OCI-LY1 (cell line): ENCODE data around the gene ROBO1.

Source experiments
- H2AFZ ChIP-seq: fragments of 200-600 bp; sonication (generic), shearing (Covaris generic); 2 replicates; pipeline ENCODE4 v1.6.0; 2014; ENCODE audit warnings: antibody characterized with exemption, mild to moderate bottlenecking, low read length
- H3F3A ChIP-seq: fragments of 200-600 bp; sonication (generic), shearing (Covaris generic); 2 replicates; pipeline ENCODE4 v1.6.0; 2014; ENCODE audit warnings: mild to moderate bottlenecking, antibody characterized with exemption, low read length, moderate library complexity; ENCODE audit not compliant: insufficient read depth
- H3K27ac ChIP-seq: fragments of 200-600 bp; sonication (generic); 2 replicates; pipeline ENCODE4 v1.5.1; 2014; ENCODE audit warnings: low read length, mixed run types, mild to moderate bottlenecking, low read depth; ENCODE audit not compliant: poor library complexity, severe bottlenecking
- H3K27me3 ChIP-seq: fragments of 200-600 bp; sonication (generic); 2 replicates; pipeline ENCODE4 v1.6.0; 2014; ENCODE audit warnings: antibody characterized with exemption, mild to moderate bottlenecking, low read length, moderate library complexity; ENCODE audit not compliant: insufficient read depth
- H3K36me3 ChIP-seq: fragments of 200-600 bp; sonication (generic); 2 replicates; pipeline ENCODE4 v1.6.1; 2014; ENCODE audit warnings: mild to moderate bottlenecking, antibody characterized with exemption, low read length, moderate library complexity, mixed read lengths; ENCODE audit not compliant: insufficient read depth
- H3K4me1 ChIP-seq: fragments of 200-600 bp; sonication (generic); 2 replicates; pipeline ENCODE4 v1.5.1; 2014; ENCODE audit warnings: mild to moderate bottlenecking, low read length, moderate library complexity; ENCODE audit not compliant: insufficient read depth, severe bottlenecking
- H3K4me2 ChIP-seq: fragments of 200-600 bp; sonication (generic), shearing (Covaris generic); 2 replicates; pipeline ENCODE4 v1.6.1; 2014; ENCODE audit warnings: low read length
- H3K4me3 ChIP-seq: fragments of 200-600 bp; sonication (generic); 2 replicates; pipeline ENCODE4 v1.5.1; 2014; ENCODE audit warnings: low read length, low read depth, mild to moderate bottlenecking, mixed read lengths; ENCODE audit not compliant: poor library complexity, severe bottlenecking
- H3K79me2 ChIP-seq: fragments of 200-600 bp; shearing (Covaris generic); 2 replicates; pipeline ENCODE4 v1.6.1; 2016; ENCODE audit warnings: mixed run types, low read length, mixed read lengths; ENCODE audit not compliant: insufficient read depth
- H3K9ac ChIP-seq: fragments of 200-600 bp; sonication (generic), shearing (Covaris generic); 2 replicates; pipeline ENCODE4 v1.6.1; 2014; ENCODE audit warnings: mild to moderate bottlenecking, low read length, mixed read lengths
- H3K9me2 ChIP-seq: fragments of 200-600 bp; sonication (generic), shearing (Covaris generic); 2 replicates; pipeline ENCODE4 v1.6.1; 2014; ENCODE audit warnings: low read depth, mild to moderate bottlenecking, low read length, mixed read lengths
- H3K9me3 ChIP-seq: fragments of 200-600 bp; shearing (Covaris generic); 2 replicates; pipeline ENCODE4 v1.6.1; 2014; ENCODE audit warnings: low read length, mixed read lengths
- H4K20me1 ChIP-seq: fragments of 200-600 bp; sonication (generic), shearing (Covaris generic); 2 replicates; pipeline ENCODE4 v1.6.0; 2016; ENCODE audit warnings: mild to moderate bottlenecking, low read length; ENCODE audit not compliant: insufficient read depth
- CTCF ChIP-seq: fragments of 200-600 bp; sonication (generic), shearing (Covaris generic); IDR thresholded peaks from 2 replicates; pipeline ENCODE4 v1.5.1; 2017; ENCODE audit warnings: mild to moderate bottlenecking, antibody characterized with exemption, low read length, moderate library complexity, mixed read lengths
- EZH2 ChIP-seq: fragments of 200-600 bp; sonication (generic), shearing (Covaris generic); IDR thresholded peaks from 2 replicates; pipeline ENCODE4 v1.8.0; 2017; ENCODE audit warnings: borderline replicate concordance, mixed run types, mild to moderate bottlenecking, antibody characterized with exemption, low read length, moderate library complexity, mixed read lengths

ROBO1 gene

DNA sequence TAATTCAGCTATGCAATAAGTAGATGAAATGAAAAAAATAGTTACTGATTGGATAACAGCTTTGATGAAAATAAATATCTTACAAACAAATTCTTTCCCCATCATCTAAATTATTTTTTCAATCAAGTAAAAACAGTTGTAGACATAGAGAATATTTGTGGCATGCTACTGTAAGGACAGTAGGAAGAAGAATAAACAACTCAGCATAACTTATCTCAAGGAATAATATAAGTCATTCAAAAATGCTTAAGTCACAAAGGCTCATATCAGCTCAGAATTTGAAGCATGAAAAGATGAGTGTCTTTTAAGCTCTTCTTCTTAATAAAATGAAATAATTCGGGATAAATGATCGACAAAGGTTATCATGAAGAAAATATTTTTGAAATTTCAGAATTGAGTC lies 1029.0 kb downstream of the ROBO1 start:
- H3K9me3 ChIP-seq = no peaks in the 10 kb centered on the region
- no peaks in the 10 kb centered on the region for H3K36me3 ChIP-seq
- no peak for TF ChIP-seq CTCF
- no peak for TF ChIP-seq EZH2
- H3K27me3 ChIP-seq = no peaks in the 10 kb centered on the region
- H3K4me2 ChIP-seq = no peak overlapping the region
- no peak overlapping the region for H3K4me3 ChIP-seq
- no peak overlapping the region for H3K27ac ChIP-seq
- H3K4me1 ChIP-seq = no peaks in the 10 kb centered on the region
- H3F3A ChIP-seq = no peaks in the 10 kb centered on the region
- no peaks in the 10 kb centered on the region for H3K9me2 ChIP-seq
- H4K20me1 ChIP-seq = no peaks in the 10 kb centered on the region
- H2AFZ ChIP-seq = no peak overlapping the region
- no peak overlapping the region for H3K9ac ChIP-seq
- H3K79me2 ChIP-seq = no peaks in the 10 kb centered on the region

DNA sequence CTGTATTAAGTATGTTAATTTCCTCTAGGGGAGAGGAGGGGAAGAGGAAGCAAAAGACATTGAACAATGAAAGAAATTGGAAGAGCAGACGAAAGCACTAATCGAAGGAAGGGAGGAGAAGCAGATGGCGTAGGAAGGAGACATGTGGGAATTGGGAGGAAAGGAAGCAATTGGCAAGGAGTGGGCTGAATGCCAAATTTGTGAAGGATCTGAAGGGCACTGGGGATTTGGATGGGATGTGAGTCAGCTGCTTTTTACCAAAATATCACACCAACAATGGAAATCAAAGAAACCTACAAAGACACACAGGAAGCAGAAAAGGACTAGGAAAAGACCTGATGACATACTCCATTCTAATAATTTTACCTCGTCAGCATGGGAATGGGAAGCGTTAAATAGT lies 1029.8 kb downstream of the ROBO1 start:
- no peak overlapping the region for H3K4me2 ChIP-seq
- no peak overlapping the region for H3K4me3 ChIP-seq
- H3K4me1 ChIP-seq = no peaks in the 10 kb centered on the region
- no peaks in the 10 kb centered on the region for H3K27me3 ChIP-seq
- H3K9me3 ChIP-seq = no peaks in the 10 kb centered on the region
- no peaks in the 10 kb centered on the region for H3K36me3 ChIP-seq
- TF ChIP-seq EZH2 (no peak), CTCF (no peak)
- H2AFZ ChIP-seq = no peak overlapping the region
- H3K79me2 ChIP-seq = no peaks in the 10 kb centered on the region
- no peaks in the 10 kb centered on the region for H3K9me2 ChIP-seq
- H4K20me1 ChIP-seq = no peaks in the 10 kb centered on the region
- H3F3A ChIP-seq = no peaks in the 10 kb centered on the region
- no peak overlapping the region for H3K9ac ChIP-seq
- no peak overlapping the region for H3K27ac ChIP-seq

- Histone ChIP-seq H3K27ac (no peak overlapping the region), H3K9me2 (no peaks in the 10 kb centered on the region), H3K9me3 (no peaks in the 10 kb centered on the region), H3K27me3 (no peaks in the 10 kb centered on the region), H3K4me2 (no peak overlapping the region), H3F3A (no peaks in the 10 kb centered on the region), H2AFZ (no peak overlapping the region), H3K9ac (no peak overlapping the region), H4K20me1 (no peaks in the 10 kb centered on the region), H3K4me3 (no peak overlapping the region), H3K4me1 (no peaks in the 10 kb centered on the region), H3K79me2 (no peaks in the 10 kb centered on the region), H3K36me3 (no peaks in the 10 kb centered on the region)
- TF ChIP-seq CTCF (no peak), EZH2 (no peak)
Observed at GRCh38 chr3:78736863-78737262, 1030.9 kb downstream of the ROBO1 start.
